Thyroid gland (tissue), 4 donors: ENCODE data around the gene HIPK4. TPM values are rescaled to one million over a fixed set of nuclear protein-coding genes. Genes with fewer than 3 reads are reported as not detected.
"Not testable (repeated sequence)": the region's sequence is repeated elsewhere in the genome, so short reads cannot be mapped to it uniquely, and the experiment has no call there.

ENCODE experiments used
- DNase-seq, 2 donors: peaks; one replicate each; pipeline ENCODE4 v3.0.0-alpha.2; 2019
- H3K27ac ChIP-seq, 3 donors: fragments of 200-600 bp; sonication (generic); 1 replicate in 2 of 3; 2 replicates in 1 of 3; pipeline ENCODE4 v1.5.1; 2016 to 2019; ENCODE audit warnings: mild to moderate bottlenecking in 1 of 3, moderate library complexity in 1 of 3
- H3K27me3 ChIP-seq: fragments of 200-600 bp; sonication (generic); one replicate; pipeline ENCODE4 v1.5.1; 2019
- H3K36me3 ChIP-seq, 2 donors: fragments of 200-600 bp; sonication (generic); one replicate each; pipeline ENCODE4 v1.5.1; 2016 to 2019
- H3K4me1 ChIP-seq, 2 donors: fragments of 200-600 bp; sonication (generic); one replicate each; pipeline ENCODE4 v1.5.1; 2017 to 2019
- H3K4me3 ChIP-seq, 3 donors: fragments of 200-600 bp; sonication (generic); replicated peaks in 1 of 3; 1 replicate in 2 of 3; 2 replicates in 1 of 3; pipeline ENCODE4 v1.5.1; 2016; ENCODE audit warnings: mild to moderate bottlenecking in 1 of 3
- H3K9me3 ChIP-seq: fragments of 200-600 bp; sonication (generic); one replicate; pipeline ENCODE4 v1.5.1; 2017
- CTCF ChIP-seq, 6 experiments: fragments of 200-600 bp in 3 of 6; fragments of 450-650 bp in 3 of 6; sonication (generic) in 3 of 6; IDR thresholded peaks; one replicate each; pipeline ENCODE4 v1.5.1; 2016 to 2019; ENCODE audit warnings: antibody characterized with exemption in 6 of 6, mild to moderate bottlenecking in 2 of 6, inconsistent platforms in 1 of 6, moderate library complexity in 1 of 6
- POLR2A ChIP-seq, 2 donors: fragments of 450-650 bp; IDR thresholded peaks; one replicate each; pipeline ENCODE4 v1.6.1; 2017; ENCODE audit warnings: antibody characterized with exemption in 2 of 2, mild to moderate bottlenecking in 2 of 2, moderate library complexity in 1 of 2
- WGBS, 2 donors: methylation state at CpG; one replicate each; pipeline ENCODE4 v1.1.5; 2017; 5-methylcytosine and 5-hydroxymethylcytosine counted together
- intact Hi-C: fragments of 100-400 bp; cut with DNase I; formaldehyde crosslinking; loops from one replicate; pipeline ENCODE4 v1.15.1; 2023
- total RNA-seq, 4 donors: library from RNA; depleted of rRNA; stranded (reverse); fragments of >200 nt; gene quantifications; one replicate each; pipeline ENCODE4 v1.2.3, GENCODE V29; 2016

Gene HIPK4
- under 1 TPM in 2 of 4 donors, not detected in 2; 0.22 to 0.27 TPM for total RNA-seq

- Histone ChIP-seq H3K4me1 (peaks cover 6 to 10% of the 10 kb centered on the region in 2 donors), H3K36me3 (no peaks in the 10 kb centered on the region), H3K27me3 (no peaks in the 10 kb centered on the region), H3K9me3 (no peaks in the 10 kb centered on the region), H3K4me3 (no peak within 1 kb of the TSS), H3K27ac (no peak within 1 kb of the TSS)
- 85 to 88% methylated on average over 8 to 10 of the region's 10 CpGs for WGBS, 2 donors
- TF ChIP-seq POLR2A (IDR thresholded peaks at IDR 0.05): no peak
- TF ChIP-seq CTCF (IDR thresholded peaks at IDR 0.05): no peak
- intact Hi-C loops: no loop called here
- DNase-seq: no peak
Observed at GRCh38 chr19:40390084-40390742, at the start of gene HIPK4. HIPK4 (minus strand) TSS chr19:40390181; CDS start chr19:40389902, 279 bp downstream.

- Histone ChIP-seq H3K4me3 (no peak overlapping the region), H3K36me3 (peaks cover 15 to 17% of the 10 kb centered on the region in 2 donors), H3K27ac (no peak overlapping the region), H3K9me3 (no peaks in the 10 kb centered on the region), H3K27me3 (no peaks in the 10 kb centered on the region), H3K4me1 (peaks cover 3 to 18% of the 10 kb centered on the region in 2 donors)
- no peak for DNase-seq
- 92 to 98% methylated on average over 3 of the region's 3 CpGs for WGBS, 2 donors
- intact Hi-C loops: no loop called here
- TF ChIP-seq CTCF (IDR thresholded peaks at IDR 0.05) (no peak), POLR2A (IDR thresholded peaks at IDR 0.05) (no peak)
Observed at GRCh38 chr19:40438284-40438683, 48.3 kb upstream of the HIPK4 start.

- peaks cover 7 to 17% of the 10 kb centered on the region in 2 donors for H3K4me1 ChIP-seq
- TF ChIP-seq CTCF (IDR thresholded peaks at IDR 0.05): no peak
- peak in 1 of 2 donors; percentile 68 for TF ChIP-seq POLR2A (IDR thresholded peaks at IDR 0.05)
- no peaks in the 10 kb centered on the region for H3K27me3 ChIP-seq
- H3K4me3 ChIP-seq: peak overlapping the region in 1 of 3 donors; percentile 27
- H3K9me3 ChIP-seq: no peaks in the 10 kb centered on the region
- no peaks in the 10 kb centered on the region for H3K36me3 ChIP-seq
- DNase-seq: peak; percentile 92 to 93
- H3K27ac ChIP-seq: peak overlapping the region; percentile 57 to 93 (median 92)
- intact Hi-C loops: no loop called here
- 1 to 3% methylated on average over 21 to 27 of the region's 50 CpGs for WGBS, 2 donors
Observed at GRCh38 chr19:40433391-40434216, 43.6 kb upstream of the HIPK4 start.

GRCh38 chr19:40432760-40433159 is 42.8 kb upstream of the HIPK4 start:
- H3K36me3 ChIP-seq, DNase-seq, intact Hi-C loops, H3K9me3 ChIP-seq, H3K27me3 ChIP-seq: not testable (repeated sequence)
- H3K4me3 ChIP-seq: peak overlapping the region in 1 of 3 donors; percentile 27
- 29 to 43% methylated on average over 7 of the region's 7 CpGs for WGBS, 2 donors
- H3K4me1 ChIP-seq: peaks cover 7 to 17% of the 10 kb centered on the region in 2 donors
- peak overlapping the region; percentile 57 to 93 (median 92) for H3K27ac ChIP-seq

- H3K36me3 ChIP-seq: no peaks in the 10 kb centered on the region
- intact Hi-C loops: no loop called here
- H3K4me1 ChIP-seq: peaks cover 7 to 17% of the 10 kb centered on the region in 2 donors
- no peaks in the 10 kb centered on the region for H3K9me3 ChIP-seq
- no peak overlapping the region for H3K4me3 ChIP-seq
- no peak for DNase-seq
- TF ChIP-seq POLR2A (IDR thresholded peaks at IDR 0.05) (no peak), CTCF (IDR thresholded peaks at IDR 0.05) (no peak)
- H3K27ac ChIP-seq: no peak overlapping the region
- 92 to 93% methylated on average over 3 of the region's 3 CpGs for WGBS, 2 donors
- no peaks in the 10 kb centered on the region for H3K27me3 ChIP-seq
Observed at GRCh38 chr19:40431698-40432097, 41.7 kb upstream of the HIPK4 start.

GRCh38 chr19:40430242-40430641 is 40.3 kb upstream of the HIPK4 start:
- H3K27ac ChIP-seq, intact Hi-C loops, H3K9me3 ChIP-seq, DNase-seq, H3K36me3 ChIP-seq, H3K27me3 ChIP-seq, H3K4me3 ChIP-seq: not testable (repeated sequence)
- 91 to 98% methylated on average over 10 of the region's 10 CpGs for WGBS, 2 donors
- H3K4me1 ChIP-seq: peaks cover 7 to 17% of the 10 kb centered on the region in 2 donors

GRCh38 chr19:40428197-40428596 is 38.2 kb upstream of the HIPK4 start:
- DNase-seq, H3K4me3 ChIP-seq, intact Hi-C loops, H3K9me3 ChIP-seq, H3K27ac ChIP-seq, H3K27me3 ChIP-seq, H3K36me3 ChIP-seq: not testable (repeated sequence)
- 95 to 97% methylated on average over 7 of the region's 7 CpGs for WGBS, 2 donors
- peaks cover 19 to 22% of the 10 kb centered on the region in 2 donors for H3K4me1 ChIP-seq
